Subcutaneous abdominal adipose tissue (tissue), 5 donors: ENCODE results near the gene MTR.

Experiments
- H3K27ac ChIP-seq: one replicate; pipeline ENCODE4 v1.7.0; 2013; ENCODE audit warnings: low read depth, mild to moderate bottlenecking, inconsistent platforms, low read length, moderate library complexity
- H3K27me3 ChIP-seq, 5 donors: one replicate each; pipeline ENCODE4 v1.7.0; 2013; ENCODE audit warnings: low read length in 5 of 5, inconsistent platforms in 1 of 5; ENCODE audit not compliant: control insufficient read depth in 5 of 5, insufficient read depth in 4 of 5
- H3K36me3 ChIP-seq, 5 donors: one replicate each; pipeline ENCODE4 v1.7.0; 2013; ENCODE audit warnings: low read length in 5 of 5; ENCODE audit not compliant: control insufficient read depth in 5 of 5, insufficient read depth in 5 of 5
- H3K4me1 ChIP-seq, 5 donors: one replicate each; pipeline ENCODE4 v1.7.0; 2013; ENCODE audit warnings: low read length in 5 of 5, mild to moderate bottlenecking in 3 of 5, moderate library complexity in 1 of 5; ENCODE audit not compliant: control insufficient read depth in 5 of 5, insufficient read depth in 5 of 5
- H3K4me3 ChIP-seq, 5 donors: one replicate each; pipeline ENCODE4 v1.7.0; 2013; ENCODE audit warnings: low read length in 5 of 5, low read depth in 1 of 5
- H3K9ac ChIP-seq, 5 donors: one replicate each; pipeline ENCODE4 v1.7.0; 2013; ENCODE audit warnings: low read length in 5 of 5, mild to moderate bottlenecking in 4 of 5, moderate library complexity in 3 of 5
- H3K9me3 ChIP-seq, 5 donors: one replicate each; pipeline ENCODE4 v1.7.0; 2013; ENCODE audit warnings: low read length in 5 of 5; ENCODE audit not compliant: control insufficient read depth in 5 of 5
- donor health status: healthy.
- donor health status: healthy.
- donor health status: healthy.
- donor health status: healthy.
- donor health status: healthy.

Gene MTR

GRCh38 chr1:236953151-236953700 is 158.1 kb downstream of the MTR start:
- peaks cover 0 to 2% (median 0%) of the 10 kb centered on the region in 5 donors for H3K27me3 ChIP-seq
- H3K9me3 ChIP-seq = peaks cover 0 to 13% (median 4%) of the 10 kb centered on the region in 5 donors
- H3K9ac ChIP-seq = no peak overlapping the region
- H3K27ac ChIP-seq = no peak overlapping the region
- H3K4me3 ChIP-seq = no peak overlapping the region
- no peaks in the 10 kb centered on the region for H3K4me1 ChIP-seq
- H3K36me3 ChIP-seq = no peaks in the 10 kb centered on the region
